Measurements from ENCODE around the gene ZIC4.

The ZIC4 gene

DNA sequence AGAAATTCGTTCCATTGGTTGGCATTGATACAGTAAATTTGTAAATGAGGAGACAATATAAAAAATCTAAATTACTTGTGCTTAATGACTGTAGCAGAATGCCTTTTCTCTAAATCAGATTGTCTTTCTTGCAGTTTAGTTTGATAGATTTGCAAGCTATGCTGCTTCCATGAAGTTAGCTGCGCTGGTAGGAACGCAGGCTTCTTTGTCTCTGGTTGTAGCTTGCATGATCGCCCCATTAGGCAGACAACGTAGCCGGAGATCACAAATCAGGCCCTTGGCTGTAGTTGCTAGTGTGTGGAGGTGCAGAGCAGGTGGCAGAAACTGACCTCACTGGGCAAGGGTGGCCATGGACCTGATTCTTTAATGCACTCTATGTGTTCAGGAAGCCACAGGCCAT is 8.9 kb upstream of the ZIC4 start:
- no peak for ATAC-seq
- TF ChIP-seq TSHZ2 (CRISPR knock-in tag; IDR thresholded peaks at IDR 0.05) (no peak), SNAI2 (CRISPR knock-in tag; IDR thresholded peaks at IDR 0.05) (no peak), GLIS3 (CRISPR knock-in tag; IDR thresholded peaks at IDR 0.05) (no peak), ZC3H10 (CRISPR knock-in tag; IDR thresholded peaks at IDR 0.05) (no peak), ZFP30 (CRISPR knock-in tag; IDR thresholded peaks at IDR 0.05) (no peak), ZNF70 (CRISPR knock-in tag; IDR thresholded peaks at IDR 0.05) (no peak), ESRRG (CRISPR knock-in tag; IDR thresholded peaks at IDR 0.05) (no peak), TOX (CRISPR knock-in tag; IDR thresholded peaks at IDR 0.05; ENCODE audit: borderline replicate concordance) (no peak), CSDC2 (CRISPR knock-in tag; IDR thresholded peaks at IDR 0.05) (no peak), ARNTL (CRISPR knock-in tag; IDR thresholded peaks at IDR 0.05; ENCODE audit: borderline replicate concordance, low read depth) (no peak), CSRNP3 (CRISPR knock-in tag; IDR thresholded peaks at IDR 0.05) (no peak)
- TF ChIP-seq, protein P1, sequence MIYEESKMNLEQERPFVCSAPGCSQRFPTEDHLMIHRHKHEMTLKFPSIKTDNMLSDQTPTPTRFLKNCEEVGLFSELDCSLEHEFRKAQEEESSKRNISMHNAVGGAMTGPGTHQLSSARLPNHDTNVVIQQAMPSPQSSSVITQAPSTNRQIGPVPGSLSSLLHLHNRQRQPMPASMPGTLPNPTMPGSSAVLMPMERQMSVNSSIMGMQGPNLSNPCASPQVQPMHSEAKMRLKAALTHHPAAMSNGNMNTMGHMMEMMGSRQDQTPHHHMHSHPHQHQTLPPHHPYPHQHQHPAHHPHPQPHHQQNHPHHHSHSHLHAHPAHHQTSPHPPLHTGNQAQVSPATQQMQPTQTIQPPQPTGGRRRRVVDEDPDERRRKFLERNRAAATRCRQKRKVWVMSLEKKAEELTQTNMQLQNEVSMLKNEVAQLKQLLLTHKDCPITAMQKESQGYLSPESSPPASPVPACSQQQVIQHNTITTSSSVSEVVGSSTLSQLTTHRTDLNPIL (CRISPR knock-in tag; IDR thresholded peaks at IDR 0.05; ENCODE audit: low read depth): no peak

DNA sequence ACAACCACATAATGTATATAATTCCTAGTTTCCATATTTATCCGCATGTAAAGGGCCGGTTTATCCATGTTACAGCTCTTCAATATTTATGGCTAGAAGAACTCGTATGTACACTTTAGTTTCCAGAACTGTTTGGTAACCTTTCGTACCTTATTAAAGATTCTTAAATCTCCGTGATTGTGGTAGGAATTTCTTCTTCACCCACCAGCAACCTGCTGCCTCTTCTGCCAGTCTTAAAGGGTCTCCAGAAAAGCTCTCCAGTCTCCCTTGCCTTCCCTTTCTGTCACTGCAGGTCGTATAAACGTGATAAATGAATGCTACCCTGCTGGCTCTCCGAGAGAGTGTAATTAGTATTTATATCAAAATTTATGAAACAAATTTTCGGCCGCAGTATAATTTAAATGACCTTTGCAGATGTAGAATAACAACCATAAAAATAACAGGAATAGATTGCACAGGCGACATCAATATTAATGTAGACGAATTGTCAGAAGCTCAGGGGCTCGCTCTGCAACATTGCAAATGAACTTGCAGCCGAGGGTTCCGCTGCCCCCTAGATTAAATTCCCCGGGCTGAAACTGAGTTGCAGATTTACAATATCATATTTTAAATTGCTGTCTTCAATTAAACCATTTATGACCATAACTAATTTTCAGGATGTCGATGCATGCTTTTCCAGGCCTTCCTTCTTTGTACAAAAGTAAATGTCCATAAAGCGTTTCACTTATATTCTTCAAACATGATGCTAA is 8.2 kb upstream of the ZIC4 start:
- TF ChIP-seq ZNF565 (CRISPR knock-in tag; conservative IDR thresholded peaks at IDR 0.05; ENCODE audit: low read depth) (no peak), TOX (CRISPR knock-in tag; IDR thresholded peaks at IDR 0.05; ENCODE audit: borderline replicate concordance) (no peak)
- no peak for ATAC-seq

DNA sequence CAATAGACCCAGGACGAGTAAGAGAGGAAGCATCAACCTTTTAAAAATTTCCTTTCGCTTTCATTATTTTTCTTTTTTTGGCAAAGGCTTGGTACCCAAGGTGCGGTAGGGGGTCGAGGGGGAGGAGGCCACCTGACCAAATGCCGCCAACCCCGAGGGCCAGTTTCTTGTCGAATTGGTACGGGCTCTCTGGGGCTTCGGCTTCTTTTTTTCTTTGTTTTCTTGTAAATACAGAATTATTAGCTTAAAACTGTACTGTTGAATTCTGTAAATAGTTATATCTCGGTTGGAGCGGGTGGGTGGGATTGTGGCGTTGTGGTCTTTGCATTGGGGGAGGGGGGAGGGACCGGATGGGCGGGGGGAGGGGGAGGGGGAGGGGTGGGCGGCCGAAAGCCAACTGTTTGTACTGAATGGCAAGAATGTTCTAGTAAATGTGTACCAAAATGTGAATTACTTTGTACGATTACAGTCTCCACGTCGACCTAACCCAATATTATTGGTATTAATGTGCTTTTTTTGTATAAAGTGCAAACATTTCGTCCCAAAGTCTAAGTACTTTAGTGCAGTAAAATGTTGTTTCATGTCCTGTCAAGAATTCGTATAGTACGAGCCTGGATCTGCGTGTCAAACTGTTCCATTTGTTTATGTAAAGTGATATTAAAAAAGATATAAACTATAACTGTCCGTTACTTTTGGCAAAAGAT is 7.5 kb upstream of the ZIC4 start:
- ATAC-seq: no peak
- TF ChIP-seq ZNF8 (CRISPR knock-in tag; IDR thresholded peaks at IDR 0.05): no peak
- TF ChIP-seq PPARA (CRISPR knock-in tag; IDR thresholded peaks at IDR 0.05; ENCODE audit: borderline replicate concordance): no peak
- TF ChIP-seq RARB (CRISPR knock-in tag; IDR thresholded peaks at IDR 0.05): no peak
- no peak for TF ChIP-seq ZC3H10 (CRISPR knock-in tag; IDR thresholded peaks at IDR 0.05)
- no peak for TF ChIP-seq ISL1 (CRISPR knock-in tag; IDR thresholded peaks at IDR 0.05)
- TF ChIP-seq POU6F1 (CRISPR knock-in tag; IDR thresholded peaks at IDR 0.05; ENCODE audit: borderline replicate concordance, low read depth): no peak
- TF ChIP-seq, protein P1 (CRISPR knock-in tag; IDR thresholded peaks at IDR 0.05; ENCODE audit: low read depth): no peak
- TF ChIP-seq ZFP30 (CRISPR knock-in tag; IDR thresholded peaks at IDR 0.05): no peak
- TF ChIP-seq ZFP3 (CRISPR knock-in tag; IDR thresholded peaks at IDR 0.05): no peak
- TF ChIP-seq TCF4 (CRISPR knock-in tag; IDR thresholded peaks at IDR 0.05; ENCODE audit: borderline replicate concordance): no peak
- no peak for TF ChIP-seq GLIS3 (CRISPR knock-in tag; IDR thresholded peaks at IDR 0.05)
- TF ChIP-seq TOX (CRISPR knock-in tag; IDR thresholded peaks at IDR 0.05; ENCODE audit: borderline replicate concordance): no peak
- TF ChIP-seq ESRRG (CRISPR knock-in tag; IDR thresholded peaks at IDR 0.05): no peak
- no peak for TF ChIP-seq TSHZ2 (CRISPR knock-in tag; IDR thresholded peaks at IDR 0.05)
- no peak for TF ChIP-seq OSR1 (CRISPR knock-in tag; IDR thresholded peaks at IDR 0.05)
- no peak for TF ChIP-seq SNAI2 (CRISPR knock-in tag; IDR thresholded peaks at IDR 0.05)
- TF ChIP-seq ZNF70 (CRISPR knock-in tag; IDR thresholded peaks at IDR 0.05): no peak
- no peak for TF ChIP-seq ARNTL (CRISPR knock-in tag; IDR thresholded peaks at IDR 0.05; ENCODE audit: borderline replicate concordance, low read depth)
- no peak for TF ChIP-seq CSRNP3 (CRISPR knock-in tag; IDR thresholded peaks at IDR 0.05)
